ENCODE results near the gene INPP5D.
"Not testable (repeated sequence)": the region's sequence is repeated elsewhere in the genome, so short reads cannot be mapped to it uniquely, and the experiment has no call there.

Gene INPP5D

GRCh38 chr2:233032551-233033320 lies 27.4 kb upstream of the INPP5D start, which contains the start of gene NEU2:
Gene NEU2 (plus strand): TSS chr2:233032672. CDS start chr2:233032672, 0 bp downstream.
- DNase-seq: no peak

GRCh38 chr2:233033672-233034071 lies 26.5 kb upstream of the INPP5D start:
- no peak for DNase-seq

GRCh38 chr2:233034091-233034882 lies 25.9 kb upstream of the INPP5D start:
- no peak for DNase-seq

GRCh38 chr2:233035426-233036161 lies 24.5 kb upstream of the INPP5D start:
- no peak for DNase-seq

- no peak for DNase-seq
Measured at GRCh38 chr2:233036162-233036838, 23.8 kb upstream of the INPP5D start.

GRCh38 chr2:233037078-233037477 lies 23.1 kb upstream of the INPP5D start:
- peak; percentile 18 for DNase-seq

- no peak for DNase-seq
Measured at GRCh38 chr2:233039212-233039845, 20.8 kb upstream of the INPP5D start.

- no peak for DNase-seq
Measured at GRCh38 chr2:233039846-233040530, 20.2 kb upstream of the INPP5D start.

- no peak for DNase-seq
Measured at GRCh38 chr2:233040571-233040970, 19.6 kb upstream of the INPP5D start.

GRCh38 chr2:233041722-233042323 lies 18.3 kb upstream of the INPP5D start:
- no peak for DNase-seq

GRCh38 chr2:233042549-233042948 lies 17.6 kb upstream of the INPP5D start:
- no peak for DNase-seq

GRCh38 chr2:233044974-233045605 lies 15.1 kb upstream of the INPP5D start:
- DNase-seq: no peak

- no peak for DNase-seq
Measured at GRCh38 chr2:233047206-233047605, 12.9 kb upstream of the INPP5D start.

- DNase-seq: no peak
Measured at GRCh38 chr2:233047667-233048066, 12.5 kb upstream of the INPP5D start.

GRCh38 chr2:233048569-233049193 lies 11.5 kb upstream of the INPP5D start:
- no peak for DNase-seq

GRCh38 chr2:233049194-233049761 lies 10.9 kb upstream of the INPP5D start:
- no peak for DNase-seq

GRCh38 chr2:233051241-233052149 lies 8.6 kb upstream of the INPP5D start:
- no peak for DNase-seq

GRCh38 chr2:233052517-233052916 lies 7.6 kb upstream of the INPP5D start:
- DNase-seq: not testable (repeated sequence)
